CD14-positive monocyte (primary cell): ENCODE data around the gene MAPK8IP1. TPM values are rescaled to one million over a fixed set of nuclear protein-coding genes. Genes with fewer than 3 reads are reported as not detected.

ENCODE experiments used
- DNase-seq, 3 donors: peaks; one replicate each; pipeline ENCODE4 v3.0.0-alpha.2; 2011 to 2022
- H2AFZ ChIP-seq: 2 replicates; pipeline ENCODE4 v1.6.0; 2012; ENCODE audit warnings: mild to moderate bottlenecking, low read depth, low read length, inconsistent platforms; ENCODE audit not compliant: insufficient read depth, poor library complexity, severe bottlenecking
- H3K27ac ChIP-seq, 2 donors: 1 replicate in 1 of 2; 2 replicates in 1 of 2; pipeline ENCODE4 v1.5.1; 2012 to 2013; ENCODE audit warnings: low read length in 2 of 2, control low read depth in 1 of 2, inconsistent platforms in 1 of 2, low read depth in 1 of 2, mild to moderate bottlenecking in 1 of 2
- H3K27me3 ChIP-seq, 2 donors: one replicate each; pipeline versions ENCODE4 v1.6.0 to v1.6.1; 2011 to 2013; ENCODE audit warnings: low read length in 2 of 2; ENCODE audit not compliant: control insufficient read depth in 2 of 2, insufficient read depth in 2 of 2
- H3K36me3 ChIP-seq, 2 donors: replicated peaks in 1 of 2; 1 replicate in 1 of 2; 2 replicates in 1 of 2; pipeline versions ENCODE4 v1.5.1 to v1.6.1; 2012 to 2013; ENCODE audit warnings: low read length in 2 of 2, control low read depth in 1 of 2, inconsistent platforms in 1 of 2, mild to moderate bottlenecking in 1 of 2; ENCODE audit not compliant: insufficient read depth in 2 of 2, control insufficient read depth in 1 of 2
- H3K4me1 ChIP-seq, 2 donors: 1 replicate in 1 of 2; 2 replicates in 1 of 2; pipeline versions ENCODE4 v1.5.1 to v1.6.1; 2012 to 2013; ENCODE audit warnings: low read length in 2 of 2, control low read depth in 1 of 2, inconsistent platforms in 1 of 2, mild to moderate bottlenecking in 1 of 2, moderate library complexity in 1 of 2; ENCODE audit not compliant: insufficient read depth in 2 of 2, control insufficient read depth in 1 of 2
- H3K4me2 ChIP-seq: replicated peaks from 2 replicates; pipeline ENCODE3; 2012; ENCODE audit warnings: low read length, moderate library complexity, mild to moderate bottlenecking; ENCODE audit not compliant: poor library complexity, severe bottlenecking; ENCODE audit errors: extremely low read depth
- H3K4me3 ChIP-seq, 3 experiments: fragments of 200-600 bp in 1 of 3; sonication (generic) in 1 of 3; replicated peaks in 1 of 3; 1 replicate in 2 of 3; 2 replicates in 1 of 3; pipeline ENCODE4 v1.5.1; 2011 to 2013; ENCODE audit warnings: low read length in 3 of 3, mild to moderate bottlenecking in 3 of 3, control low read depth in 2 of 3, low read depth in 2 of 3, inconsistent platforms in 1 of 3, moderate library complexity in 1 of 3
- H3K79me2 ChIP-seq: 2 replicates; pipeline ENCODE4 v1.6.0; 2012; ENCODE audit warnings: mild to moderate bottlenecking, control low read depth, inconsistent platforms, low read length, moderate library complexity; ENCODE audit not compliant: insufficient read depth
- H3K9ac ChIP-seq: 2 replicates; pipeline ENCODE4 v1.6.0; 2017; ENCODE audit warnings: low read length, mild to moderate bottlenecking; ENCODE audit not compliant: insufficient read depth, poor library complexity, severe bottlenecking
- H3K9me3 ChIP-seq, 2 donors: replicated peaks in 1 of 2; 1 replicate in 1 of 2; 2 replicates in 1 of 2; pipeline versions ENCODE4 v1.5.1 to v1.6.1; 2012 to 2013; ENCODE audit warnings: low read length in 2 of 2, control low read depth in 1 of 2; ENCODE audit not compliant: control insufficient read depth in 1 of 2, insufficient read depth in 1 of 2
- H4K20me1 ChIP-seq: 2 replicates; pipeline ENCODE4 v1.6.0; 2012; ENCODE audit warnings: mild to moderate bottlenecking, low read length, control low read depth, moderate library complexity; ENCODE audit not compliant: insufficient read depth
- H3K27ac Mint-ChIP-seq, 7 donors: one replicate each; pipeline ENCODE4 v1.8.0; 2020; ENCODE audit warnings: mild to moderate bottlenecking in 7 of 7, mixed read lengths in 7 of 7, moderate library complexity in 6 of 7, inconsistent platforms in 2 of 7
- H3K27me3 Mint-ChIP-seq, 3 donors: one replicate each; pipeline ENCODE4 v1.8.0; 2021 to 2022; ENCODE audit warnings: low read depth in 3 of 3, mild to moderate bottlenecking in 3 of 3, mixed read lengths in 3 of 3, moderate library complexity in 3 of 3, inconsistent platforms in 1 of 3
- H3K36me3 Mint-ChIP-seq, 2 donors: one replicate each; pipeline ENCODE4 v1.8.0; 2020; ENCODE audit warnings: mixed read lengths in 2 of 2, inconsistent platforms in 1 of 2, mild to moderate bottlenecking in 1 of 2
- H3K4me1 Mint-ChIP-seq: one replicate; pipeline ENCODE4 v1.8.0; 2020; ENCODE audit warnings: mild to moderate bottlenecking, mixed read lengths
- H3K4me3 Mint-ChIP-seq, 2 donors: one replicate each; pipeline ENCODE4 v1.8.0; 2020; ENCODE audit warnings: mild to moderate bottlenecking in 2 of 2, mixed read lengths in 2 of 2, moderate library complexity in 1 of 2
- H3K9me3 Mint-ChIP-seq, 7 donors: one replicate each; pipeline ENCODE4 v1.8.0; 2020 to 2022; ENCODE audit warnings: mixed read lengths in 7 of 7, mild to moderate bottlenecking in 6 of 7, moderate library complexity in 6 of 7, inconsistent platforms in 2 of 7
- CTCF ChIP-seq: fragments of 200-600 bp; IDR thresholded peaks from one replicate; pipeline ENCODE4 v1.8.0; 2022; ENCODE audit warnings: antibody characterized with exemption, mild to moderate bottlenecking
- WGBS: methylation state at CpG from one replicate; pipeline ENCODE4 v1.1.5; 2013; ENCODE audit warnings: missing lambda C conversion rate; ENCODE audit not compliant: insufficient coverage; 5-methylcytosine and 5-hydroxymethylcytosine counted together
- intact Hi-C, 2 donors: fragments of 100-400 bp; cut with micrococcal nuclease; formaldehyde crosslinking; loops; one replicate each; pipeline versions ENCODE4 v1.15.0 to v1.15.1; 2023
- polyA plus RNA-seq, 3 donors: library from polyadenylated mRNA; depleted of rRNA in 1 of 3; unstranded in 2 of 3; stranded (reverse) in 1 of 3; fragments of 300-500 nt in 2 of 3; fragments of >200 nt in 1 of 3; fragmentation: Illumina TruSeq in 2 of 3; gene quantifications; 1 replicate in 2 of 3; 2 replicates in 1 of 3; pipeline ENCODE4 v1.2.3, GENCODE V29; 2012 to 2021

The MAPK8IP1 gene
- polyA plus RNA-seq, 3 donors, result 0.93 TPM; not detected in 2

- Histone ChIP-seq H3K9ac (no peak overlapping the region), H3K4me3 (no peak overlapping the region), H3K4me1 (no peaks in the 10 kb centered on the region), H3K79me2 (no peaks in the 10 kb centered on the region), H3K27me3 (no peaks in the 10 kb centered on the region), H3K9me3 (no peaks in the 10 kb centered on the region), H3K27ac (no peak overlapping the region), H4K20me1 (peaks cover 20% of the 10 kb centered on the region), H3K36me3 (peaks cover 80 to 99% of the 10 kb centered on the region in 2 donors), H2AFZ (no peak overlapping the region), H3K4me2 (no peak overlapping the region)
- no peak for DNase-seq
- WGBS, result no CpG with 5 or more reads among the region's 1 CpG
- intact Hi-C loops, result no loop called here
- H3K4me3 Mint-ChIP-seq, result no peak overlapping the region
- no peaks in the 10 kb centered on the region for H3K27me3 Mint-ChIP-seq
- H3K36me3 Mint-ChIP-seq, result peaks cover 89 to 94% of the 10 kb centered on the region in 2 donors
- H3K27ac Mint-ChIP-seq, result no peak overlapping the region
- no peaks in the 10 kb centered on the region for H3K4me1 Mint-ChIP-seq
- H3K9me3 Mint-ChIP-seq, result no peaks in the 10 kb centered on the region
- TF ChIP-seq CTCF, result no peak
Measured at GRCh38 chr11:45949992-45950407, 64.5 kb downstream of the MAPK8IP1 start.

Other genes with a start within 250 kb of the MAPK8IP1 start
- not detected for gene CHST1, start 220.0 kb upstream of the MAPK8IP1 start, polyA plus RNA-seq
- gene SLC35C1, start 80.5 kb upstream of the MAPK8IP1 start, polyA plus RNA-seq, result 10 to 100 TPM in 2 of 3 donors, 1 to 10 TPM in 1; 5.0 to 14.0 (median 12.8) TPM
- 10 to 100 TPM in 1 of 3 donors, 1 to 10 TPM in 2; 5.1 to 12.5 (median 7.2) TPM for gene CRY2, start 38.2 kb upstream of the MAPK8IP1 start, polyA plus RNA-seq
- under 1 TPM in 1 of 3 donors, not detected in 2; 0.37 TPM for gene FREY1, start 21.6 kb downstream of the MAPK8IP1 start, polyA plus RNA-seq
- gene PEX16, start 32.2 kb downstream of the MAPK8IP1 start, polyA plus RNA-seq, result 10 to 100 TPM; 33.8 to 46.1 (median 35.1) TPM
- under 1 TPM in 1 of 3 donors, not detected in 2; 0.12 TPM for gene LARGE2, start 37.0 kb downstream of the MAPK8IP1 start, polyA plus RNA-seq
- 10 to 100 TPM in 2 of 3 donors, 1 to 10 TPM in 1; 6.2 to 95.2 (median 14.0) TPM for gene PHF21A, start 235.8 kb downstream of the MAPK8IP1 start, polyA plus RNA-seq